ENCODE data around the gene GNAT3.

The GNAT3 gene

DNA sequence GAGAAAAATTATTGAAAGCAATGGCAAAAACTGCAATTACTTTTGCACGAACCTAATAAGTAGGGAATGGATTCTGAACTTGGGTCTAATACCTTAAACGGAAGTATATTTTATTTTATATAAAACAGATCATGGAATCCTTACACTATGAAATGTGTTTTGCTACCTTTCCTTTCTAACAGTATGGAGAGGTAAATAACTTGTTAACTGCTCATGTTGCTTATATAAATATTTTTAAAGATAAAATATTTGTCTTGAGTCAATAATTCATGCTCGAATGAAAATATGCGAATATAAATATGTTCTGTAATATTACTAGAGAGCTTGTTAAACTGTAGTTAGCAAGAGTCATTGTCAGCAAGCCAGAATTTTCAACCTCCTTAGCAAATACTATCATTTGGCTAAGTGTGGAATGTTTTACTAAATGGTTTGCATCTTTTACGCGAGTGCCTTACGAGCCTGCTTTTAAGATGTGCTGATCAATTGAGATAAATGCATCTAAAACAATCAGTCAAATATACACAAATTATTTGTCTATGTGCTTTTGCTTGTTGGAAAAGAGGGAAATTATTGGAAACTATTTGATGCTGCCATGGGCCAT, 5.9 kb downstream of the GNAT3 start:
- no peak overlapping the region for H3K27ac ChIP-seq
- no peak for DNase-seq (ENCODE audit: low read depth, low spot score)

- DNase-seq (ENCODE audit: low read depth, low spot score) = no peak
Observed at GRCh38 chr7:80500325-80500724, 11.5 kb downstream of the GNAT3 start.

DNA sequence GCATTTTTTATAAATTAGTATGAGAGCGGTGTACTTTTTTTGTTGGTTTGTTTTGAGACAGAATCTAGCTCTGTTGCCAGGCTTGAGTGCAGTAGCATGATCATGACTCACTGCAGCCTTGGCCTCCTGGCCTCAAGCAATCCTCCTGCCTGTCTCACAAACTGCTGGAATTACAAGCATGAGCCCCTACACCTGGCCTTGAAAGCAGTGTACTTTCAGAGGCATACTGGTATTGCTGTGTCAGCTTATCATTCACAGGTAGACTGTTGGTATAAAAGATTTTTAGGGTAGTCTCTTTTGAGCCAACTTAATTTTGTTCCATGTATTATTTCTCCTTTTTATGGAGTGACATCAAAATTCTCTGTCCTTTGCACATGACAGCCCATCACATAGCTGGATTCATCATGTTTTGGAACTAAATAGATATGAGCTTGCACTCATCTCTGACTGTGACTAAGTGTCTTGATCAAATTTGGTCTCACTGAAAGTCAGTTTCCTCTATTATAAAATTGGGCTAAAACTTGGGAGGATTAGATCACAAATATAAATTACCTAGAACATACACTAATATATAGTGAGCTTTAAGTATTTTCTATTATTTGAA, 12.4 kb downstream of the GNAT3 start:
- peak; percentile 88 for DNase-seq (ENCODE audit: low read depth, low spot score)
- peak overlapping the region; percentile 89 for H3K27ac ChIP-seq

More at GRCh38 chr7:80500325-80500724, 11.5 kb downstream of the GNAT3 start:
- H3K27ac ChIP-seq = peak overlapping the region; percentile 89

DNA sequence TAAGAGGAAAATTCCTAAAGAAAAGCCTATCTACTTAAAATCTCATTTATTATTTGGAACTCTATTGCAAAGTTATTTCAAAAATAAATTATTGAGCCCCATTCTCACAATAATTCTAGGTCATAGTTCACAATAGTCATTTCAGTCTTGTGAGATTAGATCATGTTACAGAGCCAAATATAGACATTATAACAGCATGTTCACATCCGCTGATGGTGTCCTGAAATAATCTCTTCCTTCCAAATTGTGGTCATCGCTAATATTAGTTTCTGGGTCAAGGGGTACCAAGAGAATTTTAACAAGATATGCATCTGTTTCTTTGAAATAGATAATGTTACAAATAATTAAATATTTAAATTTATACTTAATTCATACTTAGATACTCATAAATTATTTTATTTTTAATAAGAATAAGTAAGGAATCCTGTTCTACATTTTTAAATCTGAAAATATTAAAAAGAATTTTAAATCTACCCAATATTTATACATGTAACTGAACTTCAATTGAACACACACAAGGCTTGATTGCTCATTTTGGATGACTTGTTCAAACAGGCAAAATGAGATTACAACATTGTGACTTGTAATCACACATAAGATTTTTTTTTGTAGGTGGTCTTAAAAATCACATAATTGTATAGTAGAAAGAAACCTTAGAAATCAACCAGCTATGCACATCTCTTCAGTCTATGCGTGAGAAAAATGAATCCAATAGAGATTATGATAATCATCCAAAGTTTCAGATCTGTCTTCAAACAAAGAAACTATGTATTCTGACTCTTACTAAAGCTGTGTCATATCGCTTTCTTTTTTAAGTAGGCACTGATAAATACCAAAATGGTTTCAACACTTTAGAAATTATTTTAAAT, 13.1 kb downstream of the GNAT3 start:
- peak; percentile 52 for DNase-seq (ENCODE audit: low read depth, low spot score)
- H3K27ac ChIP-seq = peak overlapping the region; percentile 89

DNA sequence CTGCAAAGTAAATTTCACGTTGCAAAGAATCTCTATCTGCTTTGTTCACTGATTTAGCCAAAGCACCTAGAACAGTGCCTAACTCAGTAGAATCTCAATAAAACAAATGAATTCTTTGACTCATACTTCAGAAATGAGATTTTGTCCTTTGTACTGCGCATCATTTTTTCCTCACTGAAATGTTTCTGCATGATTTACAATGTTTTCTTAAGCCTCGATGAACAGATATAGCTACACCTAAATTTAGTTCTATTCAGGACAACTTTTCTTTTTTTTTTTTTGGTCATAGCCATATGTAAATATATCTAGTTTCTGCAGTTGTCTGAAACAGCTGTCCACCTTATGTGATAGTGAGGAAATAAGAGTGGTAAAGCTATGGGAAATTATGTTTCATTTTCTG, 15.3 kb downstream of the GNAT3 start:
- no peak overlapping the region for H3K27ac ChIP-seq
- no peak for DNase-seq (ENCODE audit: low read depth, low spot score)

- DNase-seq (ENCODE audit: low read depth, low spot score) = no peak
- H3K27ac ChIP-seq = no peak overlapping the region
Observed at GRCh38 chr7:80493121-80493849, 18.6 kb downstream of the GNAT3 start.

- H3K27ac ChIP-seq = no peak overlapping the region
- DNase-seq (ENCODE audit: low read depth, low spot score) = no peak
Observed at GRCh38 chr7:80491462-80491861, 20.4 kb downstream of the GNAT3 start.

DNA sequence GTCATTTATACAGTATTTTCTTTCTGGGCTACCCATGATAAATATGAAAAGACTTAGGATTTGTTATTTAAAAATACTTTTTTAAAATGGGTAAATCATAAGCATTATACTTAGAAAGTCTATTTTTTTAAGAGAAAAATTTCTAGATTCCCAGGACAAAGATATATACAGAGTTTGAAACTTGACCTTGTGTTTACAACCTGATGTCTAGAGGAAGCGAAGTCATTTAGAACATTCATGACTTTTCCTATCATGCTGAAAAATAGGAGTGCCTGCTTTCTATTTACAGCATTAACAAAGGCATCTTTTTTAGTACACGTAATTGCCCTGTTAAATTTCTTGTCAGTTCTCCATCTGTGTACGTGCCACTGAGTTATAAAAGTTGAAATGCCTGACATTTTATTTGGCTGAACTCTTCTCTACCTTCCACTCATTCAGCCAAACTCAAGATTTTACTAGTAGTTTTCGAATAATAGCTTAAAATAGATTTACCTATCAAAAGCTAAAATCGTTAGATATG, 23.0 kb downstream of the GNAT3 start:
- DNase-seq (ENCODE audit: low read depth, low spot score) = no peak

DNA sequence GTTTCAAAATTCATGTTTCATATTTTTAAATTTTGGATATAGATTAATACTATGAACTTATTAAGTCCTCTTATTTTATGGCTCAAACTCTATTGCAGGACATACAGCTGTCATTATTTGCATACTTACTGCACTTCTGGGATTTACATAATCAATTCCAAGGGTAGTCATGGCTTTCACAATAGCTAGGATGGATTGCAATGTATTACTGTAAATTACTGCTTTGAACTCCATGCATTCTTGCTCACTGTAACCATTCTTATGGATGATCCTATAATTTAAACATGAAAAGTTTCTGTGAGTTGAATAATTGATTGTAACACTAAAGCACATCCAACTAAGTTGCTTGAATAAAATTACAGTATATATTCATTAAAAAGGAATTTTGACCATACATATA, 23.5 kb downstream of the GNAT3 start:
- H3K27ac ChIP-seq = peak overlapping the region; percentile 2
- no peak for DNase-seq (ENCODE audit: low read depth, low spot score)

More for the DNA sequence above, 23.0 kb downstream of the GNAT3 start:
- peak overlapping the region; percentile 2 for H3K27ac ChIP-seq

DNA sequence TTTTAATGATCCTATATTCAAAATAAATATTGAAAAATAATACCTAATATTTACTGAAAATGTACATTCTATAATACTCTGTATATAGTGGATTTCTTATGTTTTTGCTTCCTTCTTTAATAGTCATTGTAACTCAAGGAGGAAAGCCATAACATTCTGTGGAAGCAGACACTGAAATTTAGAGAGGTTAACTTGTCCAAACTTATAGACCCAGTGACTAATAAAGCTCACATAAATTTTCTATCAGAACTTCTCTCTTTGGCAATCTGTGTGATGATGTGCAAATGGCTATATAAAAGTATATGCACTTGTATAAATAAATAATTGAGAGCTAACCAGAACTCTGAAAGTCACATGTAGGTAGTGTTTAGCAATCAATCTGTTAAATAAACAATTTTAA, 26.1 kb downstream of the GNAT3 start:
- DNase-seq (ENCODE audit: low read depth, low spot score) = no peak
- no peak overlapping the region for H3K27ac ChIP-seq

GRCh38 chr7:80482950-80483349, 28.9 kb downstream of the GNAT3 start:
- peak overlapping the region; percentile 70 for H3K27ac ChIP-seq
- peak; percentile 33 for DNase-seq (ENCODE audit: low read depth, low spot score)

DNA sequence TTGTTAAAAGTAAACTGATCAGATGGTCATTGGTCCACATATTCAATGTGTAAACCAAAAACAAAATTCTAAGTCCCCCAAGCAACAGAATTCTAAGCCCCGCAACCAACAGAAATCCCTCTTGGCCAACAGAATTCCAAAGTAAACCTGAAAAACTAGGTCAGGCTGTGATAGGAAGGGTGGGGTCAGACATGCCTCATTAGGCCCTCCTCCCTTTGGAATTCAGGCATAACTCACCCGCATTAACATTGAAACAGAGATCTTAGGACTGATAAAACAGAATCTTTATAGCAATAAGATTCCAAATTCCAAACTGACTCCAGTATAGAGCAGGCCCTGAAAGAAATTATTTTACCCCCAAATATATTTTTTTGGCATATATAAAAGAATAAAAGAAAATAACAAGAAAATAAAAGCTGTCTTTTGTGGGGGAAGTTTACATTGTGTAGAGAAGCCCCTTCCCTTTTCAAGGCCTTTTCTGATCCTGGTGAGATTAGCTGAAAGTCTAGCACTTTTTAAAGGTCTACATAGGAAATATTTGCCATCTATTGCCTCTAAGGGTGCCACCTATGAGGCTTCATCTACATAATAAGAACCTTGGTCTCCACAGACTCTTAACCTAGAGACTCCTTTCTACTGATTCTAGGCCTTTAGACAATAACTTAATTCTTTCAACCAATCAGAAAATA, 30.5 kb downstream of the GNAT3 start:
- H3K27ac ChIP-seq = peak overlapping the region; percentile 70
- DNase-seq (ENCODE audit: low read depth, low spot score) = no peak

GRCh38 chr7:80480566-80480965, 31.3 kb downstream of the GNAT3 start:
- DNase-seq (ENCODE audit: low read depth, low spot score) = no peak
- peak overlapping the region; percentile 70 for H3K27ac ChIP-seq

DNA sequence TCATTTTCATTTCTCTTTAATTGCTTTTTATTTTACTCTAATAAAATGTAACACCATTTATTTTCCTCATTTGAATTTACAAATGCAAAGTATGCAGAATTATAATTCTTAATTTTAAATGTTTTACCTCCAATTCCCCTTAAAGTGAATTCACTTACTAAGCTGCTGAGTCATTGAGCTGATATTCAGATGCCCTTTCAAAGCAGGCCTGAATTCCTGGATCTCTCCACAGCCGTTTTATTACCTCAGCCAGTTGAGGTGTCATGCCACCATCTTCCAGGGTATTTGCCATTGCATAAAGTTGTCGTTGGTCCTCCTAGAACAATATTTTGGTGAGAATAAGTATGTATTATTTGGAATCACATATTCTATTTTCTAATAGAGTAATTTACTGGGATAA, 33.2 kb downstream of the GNAT3 start:
- peak overlapping the region; percentile 26 for H3K27ac ChIP-seq
- DNase-seq (ENCODE audit: low read depth, low spot score) = no peak

DNA sequence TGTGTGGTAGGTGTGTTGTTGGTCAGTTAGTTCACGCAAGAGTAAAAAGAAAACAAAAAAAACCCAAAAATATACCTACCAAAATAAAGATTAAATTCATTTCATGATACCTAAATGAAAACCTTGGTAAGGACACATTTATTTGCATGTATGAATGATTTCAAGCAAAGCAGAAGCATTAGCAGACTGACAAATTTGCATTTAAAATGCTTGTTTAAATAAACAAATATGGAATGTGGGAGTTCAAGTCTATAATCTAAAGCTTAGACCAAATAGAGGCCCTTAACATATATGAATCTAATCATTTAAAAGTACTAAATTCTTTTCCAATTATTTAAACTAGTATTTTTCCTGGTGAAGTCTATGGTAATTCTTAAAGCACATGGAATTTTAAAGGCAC, 35.8 kb downstream of the GNAT3 start:
- no peak for DNase-seq (ENCODE audit: low read depth, low spot score)
- H3K27ac ChIP-seq = no peak overlapping the region

DNA sequence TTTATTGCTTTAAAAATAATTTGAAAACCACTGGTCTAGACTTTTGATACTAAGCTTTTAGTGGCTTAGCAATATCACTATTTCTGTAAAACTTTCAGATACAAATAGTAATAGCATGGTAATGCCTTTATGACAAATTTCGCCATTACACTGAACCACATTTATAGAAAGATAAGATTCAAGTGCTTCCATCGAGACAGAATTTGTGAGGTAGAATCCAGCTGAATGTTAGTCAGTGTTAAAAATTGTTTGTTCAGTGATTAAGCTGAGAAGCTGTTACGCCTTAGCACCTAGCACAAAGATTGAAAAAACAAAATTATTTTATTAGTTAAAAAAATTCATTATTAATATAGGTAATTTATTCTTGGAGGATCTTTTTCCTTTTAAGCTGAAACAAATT, 36.5 kb downstream of the GNAT3 start:
- no peak for DNase-seq (ENCODE audit: low read depth, low spot score)
- H3K27ac ChIP-seq = no peak overlapping the region

- no peak for DNase-seq (ENCODE audit: low read depth, low spot score)
- no peak overlapping the region for H3K27ac ChIP-seq
Observed at GRCh38 chr7:80473751-80474150, 38.1 kb downstream of the GNAT3 start.

DNA sequence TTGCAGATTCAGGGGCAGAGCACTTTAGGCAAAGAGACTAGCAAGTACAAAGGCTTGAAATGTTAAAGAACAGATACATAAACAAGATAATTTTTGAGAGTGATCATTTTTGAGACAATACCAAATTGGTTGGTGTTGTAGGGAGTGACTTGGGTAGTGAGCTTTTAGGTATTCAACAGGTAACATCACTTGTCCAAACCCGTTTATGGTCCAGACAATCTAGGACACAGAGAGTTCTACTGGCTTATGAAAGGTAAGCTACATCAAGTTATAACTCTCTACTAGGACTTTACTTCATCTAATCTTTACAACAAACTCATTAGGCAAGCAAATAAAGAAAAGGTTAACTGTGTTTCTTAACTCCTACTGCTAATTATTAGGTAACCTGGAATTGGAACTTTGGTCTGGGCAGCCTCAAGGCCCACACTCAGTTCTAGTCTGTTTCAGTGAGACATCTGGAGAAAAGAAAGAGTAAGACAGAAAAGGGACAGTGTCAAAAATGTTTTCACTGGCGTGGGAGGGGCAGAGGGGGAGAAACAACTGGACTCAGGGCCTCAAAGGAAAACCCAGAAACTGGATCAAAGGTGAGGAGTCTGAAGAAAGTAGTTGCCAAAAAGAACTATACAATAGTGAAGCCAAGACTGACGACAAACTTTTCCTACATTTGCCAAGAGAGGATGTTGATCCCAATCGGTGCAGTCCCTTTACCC, 39.2 kb downstream of the GNAT3 start:
- no peak overlapping the region for H3K27ac ChIP-seq
- DNase-seq (ENCODE audit: low read depth, low spot score) = no peak

All from epithelial cell of prostate (primary cell).